Measurements from ENCODE around the gene MOSMO.

DNA sequence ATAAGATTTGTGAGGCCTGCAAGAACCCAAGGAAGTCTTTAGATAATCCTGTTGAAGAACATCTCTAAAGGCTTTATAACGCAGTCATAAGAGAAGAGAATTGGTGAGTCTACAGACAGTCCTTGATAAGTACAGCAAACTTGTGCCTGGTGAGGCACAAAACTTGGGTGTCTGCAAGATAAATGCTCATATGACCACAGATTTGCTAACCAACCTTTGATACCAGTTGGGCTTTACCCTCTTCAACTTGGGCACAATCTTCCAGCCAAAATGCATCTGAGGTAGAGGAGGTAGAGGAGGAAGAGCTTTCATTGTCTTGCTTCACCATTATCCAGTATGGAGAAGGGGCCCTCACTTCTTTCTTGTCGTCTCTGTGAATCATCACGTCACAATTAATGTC is 23.8 kb upstream of the MOSMO start:
- TF ChIP-seq POLR2A (IDR thresholded peaks at IDR 0.05; ENCODE audit: low read depth, low read length) (no peak), CTCF (conservative IDR thresholded peaks at IDR 0.05; ENCODE audit: low read depth, low read length) (no peak)
